ENCODE results near the gene EFNA1.

EFNA1 gene

DNA sequence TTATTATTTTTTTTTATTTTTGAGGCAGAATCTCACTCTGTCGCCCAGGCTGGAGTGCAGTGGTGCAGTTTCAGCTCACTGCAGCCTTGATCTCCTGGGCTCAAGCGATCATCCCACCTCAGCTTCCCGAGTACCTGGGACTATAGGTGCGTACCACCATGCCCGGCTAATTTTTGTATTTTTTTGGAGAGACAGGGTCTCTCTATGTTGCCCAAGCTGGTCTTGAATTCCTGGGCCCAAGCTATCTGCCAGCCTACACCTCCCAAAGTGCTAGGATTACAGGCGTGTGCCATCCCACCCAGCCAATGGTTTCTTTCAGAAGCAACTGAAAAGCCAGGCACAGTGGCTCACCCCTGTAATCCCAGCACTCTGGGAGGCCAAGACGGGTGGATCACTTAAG, 43.1 kb downstream of the EFNA1 start:
- TF ChIP-seq FOXA1 (IDR thresholded peaks at IDR 0.05) = no peak
- TF ChIP-seq ZNF384 (IDR thresholded peaks at IDR 0.05) = no peak
- no peak for TF ChIP-seq SUZ12 (IDR thresholded peaks at IDR 0.05)
- no peak for TF ChIP-seq HDGF (IDR thresholded peaks at IDR 0.05; ENCODE audit: borderline replicate concordance)
- TF ChIP-seq, protein P1, sequence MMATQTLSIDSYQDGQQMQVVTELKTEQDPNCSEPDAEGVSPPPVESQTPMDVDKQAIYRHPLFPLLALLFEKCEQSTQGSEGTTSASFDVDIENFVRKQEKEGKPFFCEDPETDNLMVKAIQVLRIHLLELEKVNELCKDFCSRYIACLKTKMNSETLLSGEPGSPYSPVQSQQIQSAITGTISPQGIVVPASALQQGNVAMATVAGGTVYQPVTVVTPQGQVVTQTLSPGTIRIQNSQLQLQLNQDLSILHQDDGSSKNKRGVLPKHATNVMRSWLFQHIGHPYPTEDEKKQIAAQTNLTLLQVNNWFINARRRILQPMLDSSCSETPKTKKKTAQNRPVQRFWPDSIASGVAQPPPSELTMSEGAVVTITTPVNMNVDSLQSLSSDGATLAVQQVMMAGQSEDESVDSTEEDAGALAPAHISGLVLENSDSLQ (IDR thresholded peaks at IDR 0.05) = no peak
- no peak for TF ChIP-seq TARDBP (IDR thresholded peaks at IDR 0.05)
- TF ChIP-seq L3MBTL2 (conservative IDR thresholded peaks at IDR 0.05) = no peak
- no peak for TF ChIP-seq SP1 (IDR thresholded peaks at IDR 0.05)
- no peak for TF ChIP-seq ARNT (IDR thresholded peaks at IDR 0.05)
- TF ChIP-seq FOXK2 (IDR thresholded peaks at IDR 0.05) = no peak
- TF ChIP-seq NFRKB (IDR thresholded peaks at IDR 0.05) = no peak
- no peak for TF ChIP-seq FOXM1 (IDR thresholded peaks at IDR 0.05; ENCODE audit: borderline replicate concordance)
- no peak for TF ChIP-seq CTBP1 (IDR thresholded peaks at IDR 0.05; ENCODE audit: borderline replicate concordance)
- TF ChIP-seq LEF1 (IDR thresholded peaks at IDR 0.05; ENCODE audit: borderline replicate concordance) = no peak
- TF ChIP-seq BHLHE40 (IDR thresholded peaks at IDR 0.05; ENCODE audit: borderline replicate concordance) = no peak
- TF ChIP-seq ELF4 (IDR thresholded peaks at IDR 0.05) = no peak
- ChIA-PET POLR2A (interaction anchor here (0.6 to 2.9 kb wide), 2 partner anchors 23 to 34 kb away, joined by 3 to 17 read pairs; partner anchors contain the start of gene SLC50A1), CTCF (interaction anchor here (5.7 kb wide), 1 partner anchor 81 kb away, joined by 52 read pairs; no protein-coding TSS in a partner anchor)
- no peak for DNase-seq (ENCODE audit: extremely low spot score)

GRCh38 chr1:155171836-155172731, 44.4 kb downstream of the EFNA1 start:
- POLR2A ChIA-PET = interaction anchor here (1.0 to 4.5 kb wide), 28 partner anchors 12 to 290 kb away, joined by 3 to 96 read pairs (median 8); partner anchors contain the start of genes ADAM15, CKS1B, DPM3 and EFNA1
- TF ChIP-seq LEF1 (IDR thresholded peaks at IDR 0.05; ENCODE audit: borderline replicate concordance) (no peak), ARNT (IDR thresholded peaks at IDR 0.05) (no peak), L3MBTL2 (conservative IDR thresholded peaks at IDR 0.05) (peak; percentile 13; the same call in 1 of the 2 replicates), CTBP1 (IDR thresholded peaks at IDR 0.05; ENCODE audit: borderline replicate concordance) (no peak)
- CTCF ChIA-PET = interaction anchor here (0.8 to 5.7 kb wide), 16 partner anchors 9 to 108 kb away, joined by 3 to 52 read pairs (median 6); partner anchors contain the start of genes MTX1 and THBS3
- DNase-seq (ENCODE audit: extremely low spot score) = no peak

GRCh38 chr1:155172732-155173477, 45.2 kb downstream of the EFNA1 start, which contains the start of gene KRTCAP2:
TSS of gene KRTCAP2 (minus strand) at chr1:155173304. CDS start at chr1:155173224, 80 bp downstream.
- TF ChIP-seq ZNF384 (IDR thresholded peaks at IDR 0.05) = no peak
- no peak for TF ChIP-seq TARDBP (IDR thresholded peaks at IDR 0.05)
- no peak for TF ChIP-seq FOXM1 (IDR thresholded peaks at IDR 0.05; ENCODE audit: borderline replicate concordance)
- TF ChIP-seq FOXK2 (IDR thresholded peaks at IDR 0.05) = no peak
- TF ChIP-seq CTBP1 (IDR thresholded peaks at IDR 0.05; ENCODE audit: borderline replicate concordance) = peak; percentile 57; the same call in 1 of the 2 replicates
- no peak for TF ChIP-seq HDGF (IDR thresholded peaks at IDR 0.05; ENCODE audit: borderline replicate concordance)
- TF ChIP-seq, protein P1 (IDR thresholded peaks at IDR 0.05) = no peak
- no peak for TF ChIP-seq FOXA1 (IDR thresholded peaks at IDR 0.05)
- TF ChIP-seq ELF4 (IDR thresholded peaks at IDR 0.05) = no peak
- TF ChIP-seq L3MBTL2 (conservative IDR thresholded peaks at IDR 0.05) = 0 out of 2 replicates have a peak, but pooled peaks have one; percentile 3
- TF ChIP-seq SP1 (IDR thresholded peaks at IDR 0.05) = no peak
- TF ChIP-seq NFRKB (IDR thresholded peaks at IDR 0.05) = no peak
- TF ChIP-seq SUZ12 (IDR thresholded peaks at IDR 0.05) = no peak
- TF ChIP-seq BHLHE40 (IDR thresholded peaks at IDR 0.05; ENCODE audit: borderline replicate concordance) = no peak
- no peak for TF ChIP-seq LEF1 (IDR thresholded peaks at IDR 0.05; ENCODE audit: borderline replicate concordance)
- TF ChIP-seq ARNT (IDR thresholded peaks at IDR 0.05) = no peak
- ChIA-PET CTCF (interaction anchor here (0.6 to 5.7 kb wide), 35 partner anchors 10 to 216 kb away, joined by 3 to 52 read pairs (median 4); partner anchors contain the start of genes ADAM15, EFNA3, FDPS and MTX1), POLR2A (interaction anchor here (0.6 to 4.5 kb wide), 49 partner anchors 9 to 291 kb away, joined by 3 to 96 read pairs (median 6); partner anchors contain the start of genes ADAM15, CKS1B, DPM3 and EFNA1)
- DNase-seq (ENCODE audit: extremely low spot score) = peak; percentile 99

GRCh38 chr1:155173478-155174323, 46.0 kb downstream of the EFNA1 start, which contains the start of gene TRIM46:
TSS of gene TRIM46 (plus strand) at chr1:155173849. CDS start at chr1:155173967, 118 bp downstream.
- ChIA-PET CTCF (interaction anchor here (0.7 to 5.7 kb wide), 27 partner anchors 10 to 217 kb away, joined by 3 to 52 read pairs (median 4); partner anchors contain the start of genes ADAM15, FDPS, MTX1 and THBS3), POLR2A (interaction anchor here (0.6 to 4.5 kb wide), 44 partner anchors 10 to 292 kb away, joined by 3 to 96 read pairs (median 6); partner anchors contain the start of genes ADAM15, DPM3, EFNA1 and HCN3)
- peak; percentile 67 for DNase-seq (ENCODE audit: extremely low spot score)
- TF ChIP-seq L3MBTL2 (conservative IDR thresholded peaks at IDR 0.05) = peak; percentile 94
- no peak for TF ChIP-seq HDGF (IDR thresholded peaks at IDR 0.05; ENCODE audit: borderline replicate concordance)
